Gastrocnemius medialis (tissue), 4 donors: ENCODE data around the gene ZNF516. TPM values are rescaled to one million over a fixed set of nuclear protein-coding genes. Genes with fewer than 3 reads are reported as not detected.
A peak's percentile ranks its signal among the peaks of the same experiment; 100 is the strongest.

Experiments
- ATAC-seq, 2 donors: fragments of 150-250 bp; one replicate each; pipeline ENCODE4 v1.9.1; 2016
- DNase-seq, 2 donors: peaks; one replicate each; pipeline ENCODE4 v3.0.0-alpha.2; 2019
- H3K27ac ChIP-seq, 4 donors: fragments of 200-600 bp; sonication (generic); 1 replicate in 1 of 4; 2 replicates in 3 of 4; pipeline ENCODE4 v1.5.1; 2016 to 2018; ENCODE audit warnings: mild to moderate bottlenecking in 2 of 4, moderate library complexity in 1 of 4
- H3K27me3 ChIP-seq, 3 donors: fragments of 200-600 bp; sonication (generic) in 2 of 3; 1 replicate in 1 of 3; 2 replicates in 2 of 3; pipeline versions ENCODE4 v1.5.1 to v1.6.0; 2016 to 2019; ENCODE audit warnings: mild to moderate bottlenecking in 1 of 3, moderate library complexity in 1 of 3
- H3K36me3 ChIP-seq, 2 donors: fragments of 200-600 bp; sonication (generic) in 1 of 2; one replicate each; pipeline ENCODE4 v1.5.1; 2017 to 2018
- H3K4me1 ChIP-seq, 2 donors: fragments of 200-600 bp; sonication (generic) in 1 of 2; one replicate each; pipeline ENCODE4 v1.5.1; 2016 to 2017; ENCODE audit warnings: mild to moderate bottlenecking in 2 of 2
- H3K4me3 ChIP-seq, 4 donors: fragments of 200-600 bp; sonication (generic) in 3 of 4; 1 replicate in 1 of 4; 2 replicates in 3 of 4; pipeline ENCODE4 v1.5.1; 2016 to 2019; ENCODE audit warnings: mild to moderate bottlenecking in 2 of 4
- H3K9me3 ChIP-seq, 3 donors: fragments of 200-600 bp; sonication (generic) in 2 of 3; 1 replicate in 1 of 3; 2 replicates in 2 of 3; pipeline ENCODE4 v1.5.1; 2016 to 2019
- CTCF ChIP-seq, 5 experiments: fragments of 450-650 bp in 3 of 5; fragments of 200-600 bp in 2 of 5; sonication (generic) in 2 of 5; IDR thresholded peaks in 4 of 5; conservative IDR thresholded peaks in 1 of 5; 1 replicate in 4 of 5; 2 replicates in 1 of 5; pipeline ENCODE4 v1.5.1; 2016 to 2019; ENCODE audit warnings: antibody characterized with exemption in 5 of 5, mild to moderate bottlenecking in 3 of 5, moderate library complexity in 3 of 5
- POLR2A ChIP-seq, 2 donors: fragments of 450-650 bp; IDR thresholded peaks; one replicate each; pipeline ENCODE4 v1.6.1; 2017; ENCODE audit warnings: antibody characterized with exemption in 2 of 2, mild to moderate bottlenecking in 2 of 2, moderate library complexity in 2 of 2
- in situ Hi-C, 4 donors: fragments of 200-750 bp; cut with MboI; loops; one replicate each; pipeline versions ENCODE4 v1.15.0 to v1.8.0; 2017; ENCODE audit warnings: low sequenced_read_pairs in 4 of 4
- intact Hi-C: fragments of 100-400 bp; cut with DNase I; formaldehyde crosslinking; loops from one replicate; pipeline ENCODE4 v1.15.1; 2023; ENCODE audit warnings: low total_unique reads
- total RNA-seq, 4 donors: library from RNA; depleted of rRNA; stranded (reverse); fragments of >200 nt; gene quantifications; one replicate each; pipeline versions ENCODE4 v1.1.0 to v1.2.3, GENCODE V29; 2016

Gene ZNF516
- total RNA-seq, 4 donors from 2014 or later, result 8.4 to 19.3 (median 12.4) TPM

GRCh38 chr18:76416911-76417310 lies 78.1 kb downstream of the ZNF516 start:
- no peaks in the 10 kb centered on the region for H3K9me3 ChIP-seq
- peak overlapping the region in 1 of 4 donors; percentile 28 for H3K4me3 ChIP-seq
- peaks cover 18 to 25% of the 10 kb centered on the region in 2 donors for H3K4me1 ChIP-seq
- no peaks in the 10 kb centered on the region for H3K27me3 ChIP-seq
- DNase-seq, result peak in 1 of 2 donors; percentile 35
- no peaks in the 10 kb centered on the region for H3K36me3 ChIP-seq
- peak; percentile 62 to 85 for ATAC-seq
- H3K27ac ChIP-seq, result peak overlapping the region in 1 of 4 donors; percentile 25
- TF ChIP-seq CTCF (IDR thresholded peaks at IDR 0.05 in 4 of 5, conservative IDR thresholded peaks at IDR 0.05 in 1 of 5) (no peak), POLR2A (IDR thresholded peaks at IDR 0.05) (no peak)
- in situ Hi-C loops, result no loop called here
- intact Hi-C loops, result no loop called here

GRCh38 chr18:76414936-76415621 lies 80.0 kb downstream of the ZNF516 start:
- DNase-seq (no peak), ATAC-seq (no peak)
- in situ Hi-C loops, result no loop called here
- intact Hi-C loops, result no loop called here
- Histone ChIP-seq H3K27me3 (no peaks in the 10 kb centered on the region), H3K4me3 (no peak overlapping the region), H3K36me3 (no peaks in the 10 kb centered on the region), H3K4me1 (peaks cover 15 to 31% of the 10 kb centered on the region in 2 donors), H3K9me3 (no peaks in the 10 kb centered on the region), H3K27ac (no peak overlapping the region)
- no peak for TF ChIP-seq CTCF (IDR thresholded peaks at IDR 0.05 in 4 of 5, conservative IDR thresholded peaks at IDR 0.05 in 1 of 5)
- no peak for TF ChIP-seq POLR2A (IDR thresholded peaks at IDR 0.05)

DNA sequence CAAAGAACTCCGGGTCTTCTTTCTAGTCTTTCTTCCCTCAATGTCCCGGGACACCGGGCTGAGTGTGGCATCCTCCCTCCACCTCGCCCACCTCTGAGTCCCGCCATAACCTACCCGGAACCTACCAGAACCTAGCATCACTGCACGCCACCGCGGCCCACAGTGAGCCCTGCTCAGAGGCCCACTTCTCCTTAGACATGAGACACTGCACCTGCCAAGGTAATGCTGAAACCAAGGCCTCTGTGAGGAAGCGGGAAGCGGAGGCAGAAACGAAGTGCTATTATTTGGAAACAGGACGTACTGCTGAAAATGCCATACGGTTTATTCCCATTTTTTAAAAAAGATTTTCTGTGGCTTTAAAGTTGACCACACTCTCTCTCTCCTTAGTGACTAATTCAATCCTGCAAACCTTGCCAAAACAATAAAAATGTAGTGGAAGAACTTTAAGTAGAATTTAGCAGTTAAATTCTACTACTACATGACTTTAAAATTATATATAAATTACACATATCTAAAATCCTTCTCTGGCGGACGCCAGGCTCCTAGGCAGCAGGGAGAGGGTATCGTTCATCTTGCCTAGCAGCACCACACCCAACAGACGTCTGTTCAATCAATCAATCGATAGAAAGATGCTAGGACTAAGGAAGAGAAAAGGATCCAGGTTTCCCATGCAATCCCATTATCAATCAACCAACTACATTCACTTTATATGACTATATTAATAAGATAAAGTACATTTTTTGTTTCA lies 82.0 kb downstream of the ZNF516 start:
- in situ Hi-C loops, result no loop called here
- intact Hi-C loops, result no loop called here
- DNase-seq, result no peak

GRCh38 chr18:76412010-76412817 lies 82.8 kb downstream of the ZNF516 start:
- in situ Hi-C loops (no loop called here), intact Hi-C loops (no loop called here)
- Histone ChIP-seq H3K27me3 (no peaks in the 10 kb centered on the region), H3K4me3 (no peak overlapping the region), H3K9me3 (no peaks in the 10 kb centered on the region), H3K36me3 (no peaks in the 10 kb centered on the region), H3K27ac (no peak overlapping the region), H3K4me1 (peaks cover 15 to 34% of the 10 kb centered on the region in 2 donors)
- ATAC-seq (no peak), DNase-seq (no peak)
- TF ChIP-seq POLR2A (IDR thresholded peaks at IDR 0.05) (no peak), CTCF (IDR thresholded peaks at IDR 0.05 in 4 of 5, conservative IDR thresholded peaks at IDR 0.05 in 1 of 5) (no peak)

More for the DNA sequence above, 82.0 kb downstream of the ZNF516 start:
- Histone ChIP-seq H3K4me1 (peaks cover 15 to 36% of the 10 kb centered on the region in 2 donors), H3K9me3 (no peaks in the 10 kb centered on the region), H3K27me3 (no peaks in the 10 kb centered on the region), H3K36me3 (no peaks in the 10 kb centered on the region), H3K27ac (no peak overlapping the region), H3K4me3 (no peak overlapping the region)
- ATAC-seq, result no peak
- TF ChIP-seq CTCF (IDR thresholded peaks at IDR 0.05 in 4 of 5, conservative IDR thresholded peaks at IDR 0.05 in 1 of 5) (no peak), POLR2A (IDR thresholded peaks at IDR 0.05) (no peak)
